Measurements from ENCODE around the gene TGFBR1. TPM values are rescaled to one million over a fixed set of nuclear protein-coding genes. Genes with fewer than 3 reads are reported as not detected.
A peak's percentile ranks its signal among the peaks of the same experiment; 100 is the strongest.

Gene TGFBR1
- total RNA-seq, 1 donor from 2014 or later, result 207 TPM

DNA sequence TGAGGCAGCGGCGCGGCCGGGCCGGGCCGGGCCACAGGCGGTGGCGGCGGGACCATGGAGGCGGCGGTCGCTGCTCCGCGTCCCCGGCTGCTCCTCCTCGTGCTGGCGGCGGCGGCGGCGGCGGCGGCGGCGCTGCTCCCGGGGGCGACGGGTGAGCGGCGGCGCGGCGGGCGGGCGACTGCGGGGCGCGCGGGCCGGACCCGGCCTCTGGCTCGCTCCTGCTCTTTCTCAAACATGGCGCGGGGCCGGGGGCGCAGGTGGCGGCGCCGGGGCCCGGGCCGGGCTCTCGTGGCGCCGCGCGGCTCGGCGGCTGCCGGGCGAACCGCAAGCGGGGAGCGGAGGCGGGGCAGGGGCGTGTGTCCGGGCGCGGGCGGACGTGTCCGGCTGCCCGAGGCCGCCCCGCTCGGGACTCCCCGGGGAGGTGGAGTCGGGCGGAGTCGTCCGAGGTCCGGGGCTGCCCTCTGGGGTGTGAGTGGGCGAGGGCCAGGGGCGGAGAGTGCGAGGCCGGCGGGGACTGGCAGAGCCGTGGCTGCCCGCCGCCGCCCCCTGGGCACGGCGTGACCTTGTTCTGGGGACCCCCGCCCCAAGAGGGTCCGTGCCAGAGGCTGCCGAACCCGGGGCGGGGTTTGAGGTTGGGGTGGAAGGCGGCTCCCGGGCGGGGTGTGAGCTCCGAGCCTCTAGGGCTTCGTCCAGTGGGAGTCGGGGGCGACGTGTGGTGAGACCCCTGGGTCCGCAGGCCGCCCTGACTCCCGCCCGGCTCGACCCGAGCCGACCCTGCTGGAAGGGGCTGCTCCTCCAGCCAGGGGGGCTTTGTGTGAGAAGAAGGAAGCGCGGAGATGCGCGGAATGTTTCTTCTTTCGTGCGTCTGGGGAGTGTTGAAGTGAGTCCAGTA lies 485 bp downstream of the TGFBR1 start:
- Mint-ChIP-seq H3K4me3 (ENCODE audit: unreplicated experiment) (peak overlapping the region; percentile 93), H3K36me3 (ENCODE audit: unreplicated experiment) (no peaks in the 10 kb centered on the region), H3K27ac (ENCODE audit: unreplicated experiment) (peak overlapping the region; percentile 84), H3K9me3 (ENCODE audit: unreplicated experiment) (peaks cover 11% of the 10 kb centered on the region), H3K4me1 (ENCODE audit: low read depth, unreplicated experiment) (peaks cover 48% of the 10 kb centered on the region), H3K27me3 (ENCODE audit: unreplicated experiment) (peaks cover 12% of the 10 kb centered on the region)
- TF ChIP-seq, protein P1, sequence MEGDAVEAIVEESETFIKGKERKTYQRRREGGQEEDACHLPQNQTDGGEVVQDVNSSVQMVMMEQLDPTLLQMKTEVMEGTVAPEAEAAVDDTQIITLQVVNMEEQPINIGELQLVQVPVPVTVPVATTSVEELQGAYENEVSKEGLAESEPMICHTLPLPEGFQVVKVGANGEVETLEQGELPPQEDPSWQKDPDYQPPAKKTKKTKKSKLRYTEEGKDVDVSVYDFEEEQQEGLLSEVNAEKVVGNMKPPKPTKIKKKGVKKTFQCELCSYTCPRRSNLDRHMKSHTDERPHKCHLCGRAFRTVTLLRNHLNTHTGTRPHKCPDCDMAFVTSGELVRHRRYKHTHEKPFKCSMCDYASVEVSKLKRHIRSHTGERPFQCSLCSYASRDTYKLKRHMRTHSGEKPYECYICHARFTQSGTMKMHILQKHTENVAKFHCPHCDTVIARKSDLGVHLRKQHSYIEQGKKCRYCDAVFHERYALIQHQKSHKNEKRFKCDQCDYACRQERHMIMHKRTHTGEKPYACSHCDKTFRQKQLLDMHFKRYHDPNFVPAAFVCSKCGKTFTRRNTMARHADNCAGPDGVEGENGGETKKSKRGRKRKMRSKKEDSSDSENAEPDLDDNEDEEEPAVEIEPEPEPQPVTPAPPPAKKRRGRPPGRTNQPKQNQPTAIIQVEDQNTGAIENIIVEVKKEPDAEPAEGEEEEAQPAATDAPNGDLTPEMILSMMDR (IDR thresholded peaks at IDR 0.05; ENCODE audit: partially characterized antibody, unreplicated experiment), result no peak
- peak; percentile 83 for DNase-seq

DNA sequence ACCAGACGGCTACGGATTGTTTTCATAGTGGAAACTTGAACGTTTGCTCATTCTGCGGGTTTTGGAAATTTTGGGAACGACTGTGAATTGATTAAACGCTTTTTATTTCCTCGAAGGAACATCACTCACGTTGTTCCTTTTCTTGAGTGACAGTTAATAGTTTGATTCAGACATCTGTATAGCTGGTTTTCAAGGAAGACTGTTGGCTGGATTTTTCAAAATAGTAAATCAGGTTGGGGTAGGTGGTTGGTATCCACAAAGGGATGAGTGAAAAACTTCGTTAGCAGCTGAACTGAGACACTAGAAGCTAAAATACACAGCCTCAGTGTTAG lies 1.1 kb downstream of the TGFBR1 start:
- Mint-ChIP-seq H3K4me3 (ENCODE audit: unreplicated experiment) (peak overlapping the region; percentile 93), H3K4me1 (ENCODE audit: low read depth, unreplicated experiment) (peaks cover 52% of the 10 kb centered on the region), H3K9me3 (ENCODE audit: unreplicated experiment) (peaks cover 11% of the 10 kb centered on the region), H3K27me3 (ENCODE audit: unreplicated experiment) (peaks cover 12% of the 10 kb centered on the region), H3K27ac (ENCODE audit: unreplicated experiment) (peak overlapping the region; percentile 84), H3K36me3 (ENCODE audit: unreplicated experiment) (no peaks in the 10 kb centered on the region)
- DNase-seq, result no peak
- TF ChIP-seq, protein P1 (IDR thresholded peaks at IDR 0.05; ENCODE audit: partially characterized antibody, unreplicated experiment), result no peak

DNA sequence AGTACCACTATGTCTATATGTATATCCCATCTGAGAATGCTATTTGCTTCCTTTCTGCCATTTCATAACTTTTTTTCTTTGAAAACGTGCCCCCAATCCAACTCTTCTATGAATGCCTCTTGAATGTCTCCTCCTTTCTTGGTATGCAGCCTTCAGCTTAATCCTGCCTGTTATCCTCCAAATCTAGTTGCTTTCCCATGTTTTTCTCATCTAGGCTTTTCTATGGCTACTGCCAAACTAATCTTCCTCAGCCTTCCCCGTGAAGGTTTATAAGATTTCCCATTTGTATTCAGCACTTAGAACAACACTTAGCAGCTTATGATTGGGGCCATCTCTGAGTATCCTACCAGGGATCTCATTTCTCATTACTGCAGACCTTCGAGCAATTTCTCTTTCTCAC lies 2.5 kb downstream of the TGFBR1 start:
- TF ChIP-seq, protein P1 (IDR thresholded peaks at IDR 0.05; ENCODE audit: partially characterized antibody, unreplicated experiment), result no peak
- peaks cover 14% of the 10 kb centered on the region for H3K9me3 Mint-ChIP-seq (ENCODE audit: unreplicated experiment)
- DNase-seq, result no peak
- H3K4me1 Mint-ChIP-seq (ENCODE audit: low read depth, unreplicated experiment), result peaks cover 61% of the 10 kb centered on the region
- peak overlapping the region; percentile 93 for H3K4me3 Mint-ChIP-seq (ENCODE audit: unreplicated experiment)
- H3K27ac Mint-ChIP-seq (ENCODE audit: unreplicated experiment), result no peak overlapping the region
- H3K36me3 Mint-ChIP-seq (ENCODE audit: unreplicated experiment), result no peaks in the 10 kb centered on the region
- peaks cover 12% of the 10 kb centered on the region for H3K27me3 Mint-ChIP-seq (ENCODE audit: unreplicated experiment)

DNA sequence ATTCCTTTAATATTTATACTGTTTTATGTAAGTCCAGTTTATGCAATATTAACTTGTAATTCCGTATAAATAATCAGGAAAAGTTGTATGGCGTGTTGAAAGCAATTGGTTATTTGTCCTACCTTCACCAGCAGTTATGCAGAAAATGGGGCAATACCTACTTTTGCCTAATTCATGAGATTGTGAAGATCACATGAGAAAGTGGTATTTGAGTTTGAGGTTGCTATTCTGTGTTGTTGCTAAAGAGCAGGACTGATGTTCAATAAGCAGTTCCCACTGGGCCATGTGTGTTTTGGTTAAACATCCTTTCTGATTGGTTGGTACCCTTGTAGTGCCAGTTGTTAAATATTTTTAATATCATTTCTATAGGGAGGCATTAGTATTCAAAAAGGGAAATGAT lies 3.2 kb downstream of the TGFBR1 start:
- Mint-ChIP-seq H3K27ac (ENCODE audit: unreplicated experiment) (no peak overlapping the region), H3K36me3 (ENCODE audit: unreplicated experiment) (no peaks in the 10 kb centered on the region), H3K4me3 (ENCODE audit: unreplicated experiment) (peak overlapping the region; percentile 93), H3K27me3 (ENCODE audit: unreplicated experiment) (peaks cover 12% of the 10 kb centered on the region), H3K4me1 (ENCODE audit: low read depth, unreplicated experiment) (peaks cover 65% of the 10 kb centered on the region), H3K9me3 (ENCODE audit: unreplicated experiment) (peaks cover 11% of the 10 kb centered on the region)
- DNase-seq, result no peak
- TF ChIP-seq, protein P1 (IDR thresholded peaks at IDR 0.05; ENCODE audit: partially characterized antibody, unreplicated experiment), result no peak

DNA sequence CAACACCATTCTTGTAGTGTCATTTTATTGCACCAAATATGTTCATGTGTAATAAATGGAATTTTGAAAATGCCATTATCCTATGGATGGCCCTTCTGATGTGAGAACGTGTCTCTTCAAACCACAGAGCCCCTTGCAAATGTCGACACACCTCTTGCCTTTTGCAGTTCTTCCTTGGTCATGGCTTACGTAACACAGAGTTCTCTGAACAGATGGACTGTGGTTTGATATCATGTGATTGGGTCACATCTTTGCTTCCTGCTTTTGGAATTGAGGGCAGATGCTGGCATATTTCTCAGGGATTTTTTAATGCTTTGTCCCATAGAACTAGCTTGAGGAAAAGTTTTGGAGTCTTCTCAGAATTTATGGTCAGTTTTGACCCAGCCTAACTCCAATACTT lies 4.6 kb downstream of the TGFBR1 start:
- TF ChIP-seq, protein P1 (IDR thresholded peaks at IDR 0.05; ENCODE audit: partially characterized antibody, unreplicated experiment), result no peak
- no peak overlapping the region for H3K4me3 Mint-ChIP-seq (ENCODE audit: unreplicated experiment)
- H3K4me1 Mint-ChIP-seq (ENCODE audit: low read depth, unreplicated experiment), result peaks cover 61% of the 10 kb centered on the region
- peak overlapping the region; percentile 8 for H3K27ac Mint-ChIP-seq (ENCODE audit: unreplicated experiment)
- no peak for DNase-seq
- H3K36me3 Mint-ChIP-seq (ENCODE audit: unreplicated experiment), result no peaks in the 10 kb centered on the region
- peaks cover 7% of the 10 kb centered on the region for H3K9me3 Mint-ChIP-seq (ENCODE audit: unreplicated experiment)
- H3K27me3 Mint-ChIP-seq (ENCODE audit: unreplicated experiment), result peaks cover 5% of the 10 kb centered on the region

Measured in glutamatergic neuron (in vitro differentiated cells).